B cell (primary cell): ENCODE results near the gene IGLL5.

Experiments used
- CTCF ChIP-seq: fragments of 200-600 bp; IDR thresholded peaks from one replicate; pipeline ENCODE4 v1.8.0; 2022; ENCODE audit warnings: antibody characterized with exemption, mild to moderate bottlenecking
- EZH2 ChIP-seq: IDR thresholded peaks from 2 replicates; pipeline ENCODE4 v1.6.1; 2012; ENCODE audit warnings: borderline replicate concordance, low read depth, mild to moderate bottlenecking, moderate library complexity, low read length; ENCODE audit not compliant: insufficient read depth, poor library complexity, severe bottlenecking

- TF ChIP-seq CTCF (no peak), EZH2 (no peak)
Measured at GRCh38 chr22:22880645-22881044, 7.0 kb upstream of the IGLL5 start.
